ENCODE data around the gene ITM2C.

ITM2C gene

GRCh38 chr2:230898016-230898712 lies 33.4 kb downstream of the ITM2C start:
- Histone ChIP-seq H4K20me1 (ENCODE audit: insufficient read depth, low read length, poor library complexity, severe bottlenecking) (no peaks in the 10 kb centered on the region), H3K9me3 (ENCODE audit: insufficient read depth, low read depth, low read length) (no peaks in the 10 kb centered on the region), H3K9me2 (replicated peaks; ENCODE audit: low read depth, low read length) (no peaks in the 10 kb centered on the region), H3K4me3 (ENCODE audit: low read length, poor library complexity, severe bottlenecking) (no peak overlapping the region), H3F3A (ENCODE audit: low read depth) (no peaks in the 10 kb centered on the region), H3K27me3 (ENCODE audit: insufficient read depth, low read length, poor library complexity, severe bottlenecking) (no peaks in the 10 kb centered on the region), H2AFZ (ENCODE audit: low read length) (no peak overlapping the region), H3K9ac (ENCODE audit: low read depth, low read length, poor library complexity, severe bottlenecking) (no peak overlapping the region), H3K4me2 (ENCODE audit: low read depth, low read length, poor library complexity, severe bottlenecking) (no peak overlapping the region), H3K79me2 (ENCODE audit: insufficient read depth, low read length) (no peaks in the 10 kb centered on the region), H3K36me3 (ENCODE audit: insufficient read depth, low read length) (no peaks in the 10 kb centered on the region), H3K4me1 (ENCODE audit: insufficient read depth, low read length, poor library complexity, severe bottlenecking) (no peaks in the 10 kb centered on the region)
- no peak for TF ChIP-seq CTCF (conservative IDR thresholded peaks at IDR 0.05; ENCODE audit: low read length)

GRCh38 chr2:230898713-230899091 lies 34.0 kb downstream of the ITM2C start:
- Histone ChIP-seq H3K4me1 (ENCODE audit: insufficient read depth, low read length, poor library complexity, severe bottlenecking) (no peaks in the 10 kb centered on the region), H2AFZ (ENCODE audit: low read length) (no peak overlapping the region), H4K20me1 (ENCODE audit: insufficient read depth, low read length, poor library complexity, severe bottlenecking) (no peaks in the 10 kb centered on the region), H3K9ac (ENCODE audit: low read depth, low read length, poor library complexity, severe bottlenecking) (no peak overlapping the region), H3K4me3 (ENCODE audit: low read length, poor library complexity, severe bottlenecking) (no peak overlapping the region), H3F3A (ENCODE audit: low read depth) (no peaks in the 10 kb centered on the region), H3K9me3 (ENCODE audit: insufficient read depth, low read depth, low read length) (no peaks in the 10 kb centered on the region), H3K4me2 (ENCODE audit: low read depth, low read length, poor library complexity, severe bottlenecking) (no peak overlapping the region), H3K79me2 (ENCODE audit: insufficient read depth, low read length) (no peaks in the 10 kb centered on the region), H3K27me3 (ENCODE audit: insufficient read depth, low read length, poor library complexity, severe bottlenecking) (no peaks in the 10 kb centered on the region), H3K9me2 (replicated peaks; ENCODE audit: low read depth, low read length) (no peaks in the 10 kb centered on the region), H3K36me3 (ENCODE audit: insufficient read depth, low read length) (no peaks in the 10 kb centered on the region)
- TF ChIP-seq CTCF (conservative IDR thresholded peaks at IDR 0.05; ENCODE audit: low read length) = no peak
- TF ChIP-seq EZH2phosphoT487 (IDR thresholded peaks at IDR 0.05; ENCODE audit: borderline replicate concordance) = no peak

GRCh38 chr2:230899287-230899686 lies 34.5 kb downstream of the ITM2C start:
- TF ChIP-seq EZH2phosphoT487 (IDR thresholded peaks at IDR 0.05; ENCODE audit: borderline replicate concordance) (no peak), CTCF (conservative IDR thresholded peaks at IDR 0.05; ENCODE audit: low read length) (no peak)
- Histone ChIP-seq H3K36me3 (ENCODE audit: insufficient read depth, low read length) (no peaks in the 10 kb centered on the region), H3K9me2 (replicated peaks; ENCODE audit: low read depth, low read length) (no peaks in the 10 kb centered on the region), H3K9me3 (ENCODE audit: insufficient read depth, low read depth, low read length) (no peaks in the 10 kb centered on the region), H3K79me2 (ENCODE audit: insufficient read depth, low read length) (no peaks in the 10 kb centered on the region), H4K20me1 (ENCODE audit: insufficient read depth, low read length, poor library complexity, severe bottlenecking) (no peaks in the 10 kb centered on the region), H3K27me3 (ENCODE audit: insufficient read depth, low read length, poor library complexity, severe bottlenecking) (no peaks in the 10 kb centered on the region), H2AFZ (ENCODE audit: low read length) (no peak overlapping the region), H3K4me3 (ENCODE audit: low read length, poor library complexity, severe bottlenecking) (no peak overlapping the region), H3K9ac (ENCODE audit: low read depth, low read length, poor library complexity, severe bottlenecking) (no peak overlapping the region), H3F3A (ENCODE audit: low read depth) (no peaks in the 10 kb centered on the region), H3K4me1 (ENCODE audit: insufficient read depth, low read length, poor library complexity, severe bottlenecking) (no peaks in the 10 kb centered on the region), H3K4me2 (ENCODE audit: low read depth, low read length, poor library complexity, severe bottlenecking) (no peak overlapping the region)
